ENCODE results near the gene LY9.

DNA sequence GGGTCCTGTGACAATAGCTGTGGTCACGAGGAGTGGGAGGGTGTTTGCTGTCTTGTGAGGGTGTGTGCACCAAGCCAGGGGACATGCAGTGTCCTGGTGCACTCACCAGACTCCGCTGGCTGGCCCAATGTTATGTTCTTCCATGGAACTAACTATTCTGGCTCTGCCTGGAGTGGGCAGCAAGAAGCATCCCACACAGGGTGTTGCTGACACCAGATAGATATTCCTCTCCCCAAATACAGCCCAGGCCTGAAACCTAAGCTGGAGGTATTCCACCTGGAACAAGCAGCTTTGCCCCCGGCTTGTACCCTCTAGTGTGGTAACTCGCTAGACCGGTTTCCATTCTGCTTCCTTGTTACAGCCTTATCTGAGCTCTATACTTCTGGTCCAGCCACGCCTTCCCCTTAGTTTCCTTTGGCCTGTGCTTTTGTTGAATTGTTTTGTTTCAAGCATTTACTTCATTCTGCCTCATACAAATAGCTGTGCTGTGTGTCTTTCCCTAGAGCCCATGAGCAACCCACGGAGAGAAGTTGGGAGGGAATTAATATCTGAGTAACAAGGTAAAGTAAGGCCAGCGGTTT lies 14.7 kb upstream of the LY9 start:
- TF ChIP-seq, protein P1, sequence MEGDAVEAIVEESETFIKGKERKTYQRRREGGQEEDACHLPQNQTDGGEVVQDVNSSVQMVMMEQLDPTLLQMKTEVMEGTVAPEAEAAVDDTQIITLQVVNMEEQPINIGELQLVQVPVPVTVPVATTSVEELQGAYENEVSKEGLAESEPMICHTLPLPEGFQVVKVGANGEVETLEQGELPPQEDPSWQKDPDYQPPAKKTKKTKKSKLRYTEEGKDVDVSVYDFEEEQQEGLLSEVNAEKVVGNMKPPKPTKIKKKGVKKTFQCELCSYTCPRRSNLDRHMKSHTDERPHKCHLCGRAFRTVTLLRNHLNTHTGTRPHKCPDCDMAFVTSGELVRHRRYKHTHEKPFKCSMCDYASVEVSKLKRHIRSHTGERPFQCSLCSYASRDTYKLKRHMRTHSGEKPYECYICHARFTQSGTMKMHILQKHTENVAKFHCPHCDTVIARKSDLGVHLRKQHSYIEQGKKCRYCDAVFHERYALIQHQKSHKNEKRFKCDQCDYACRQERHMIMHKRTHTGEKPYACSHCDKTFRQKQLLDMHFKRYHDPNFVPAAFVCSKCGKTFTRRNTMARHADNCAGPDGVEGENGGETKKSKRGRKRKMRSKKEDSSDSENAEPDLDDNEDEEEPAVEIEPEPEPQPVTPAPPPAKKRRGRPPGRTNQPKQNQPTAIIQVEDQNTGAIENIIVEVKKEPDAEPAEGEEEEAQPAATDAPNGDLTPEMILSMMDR (IDR thresholded peaks at IDR 0.05) = no peak
- TF ChIP-seq ZFX (IDR thresholded peaks at IDR 0.05; ENCODE audit: borderline replicate concordance) = no peak
